PFSK-1 (cell line): ENCODE measurements around the gene TUBA3E.

Source experiments
- FOXP2 ChIP-seq: optimal IDR thresholded peaks from 2 replicates; pipeline ENCODE3; 2011; ENCODE audit warnings: borderline replicate concordance, control low read depth, inconsistent platforms; ENCODE audit not compliant: insufficient read depth; ENCODE audit errors: extremely low read length, extremely low read depth
- POLR2AphosphoS5 ChIP-seq: IDR thresholded peaks from 2 replicates; pipeline ENCODE4 v1.6.1; 2012; ENCODE audit warnings: low read depth, mild to moderate bottlenecking, control low read depth, low read length, moderate library complexity
- REST ChIP-seq, 2 experiments: IDR thresholded peaks; 2 replicates each; pipeline versions ENCODE4 v1.6.1 to v1.8.0; 2011 to 2012; ENCODE audit warnings: low read depth in 2 of 2, low read length in 2 of 2, control low read depth in 1 of 2, inconsistent platforms in 1 of 2, mild to moderate bottlenecking in 1 of 2, moderate library complexity in 1 of 2; ENCODE audit not compliant: insufficient read depth in 1 of 2
- SIN3A ChIP-seq: IDR thresholded peaks from 2 replicates; pipeline ENCODE4 v1.6.1; 2012; ENCODE audit warnings: mild to moderate bottlenecking, low read length, moderate library complexity, borderline replicate concordance; ENCODE audit not compliant: insufficient read depth
- TAF1 ChIP-seq: IDR thresholded peaks from 2 replicates; pipeline ENCODE4 v1.6.1; 2012; ENCODE audit warnings: low read length, control low read depth, borderline replicate concordance; ENCODE audit not compliant: insufficient read depth

- TF ChIP-seq TAF1, result no peak
- no peak for TF ChIP-seq REST (IDR thresholded peaks at IDR 0.05; ENCODE audit: insufficient read depth in 1 of 2, low read depth in 2 of 2, low read length in 2 of 2)
- TF ChIP-seq POLR2AphosphoS5, result no peak
- TF ChIP-seq SIN3A, result no peak
- no peak for TF ChIP-seq FOXP2
Observed at GRCh38 chr2:130183512-130184373, 14.5 kb downstream of the TUBA3E start.
